Left ventricle myocardium inferior (tissue), 1 donor: ENCODE data around the gene STRN. TPM values are rescaled to one million over a fixed set of nuclear protein-coding genes. Genes with fewer than 3 reads are reported as not detected.

Experiments
- DNase-seq: peaks from one replicate; pipeline ENCODE4 v3.0.0-alpha.2; 2020
- H3K27ac ChIP-seq: fragments of 200-600 bp; replicated peaks from 2 replicates; pipeline ENCODE4 v1.8.0; 2021
- H3K27me3 ChIP-seq: fragments of 200-600 bp; 2 replicates; pipeline ENCODE4 v1.8.0; 2021; ENCODE audit warnings: low read depth
- H3K36me3 ChIP-seq: fragments of 200-600 bp; 2 replicates; pipeline ENCODE4 v1.8.0; 2021
- H3K4me1 ChIP-seq: fragments of 200-600 bp; 2 replicates; pipeline ENCODE4 v1.8.0; 2021
- H3K4me3 ChIP-seq: fragments of 200-600 bp; 2 replicates; pipeline ENCODE4 v1.8.0; 2021; ENCODE audit warnings: mild to moderate bottlenecking, moderate library complexity
- H3K9me3 ChIP-seq: fragments of 200-600 bp; replicated peaks from 2 replicates; pipeline ENCODE4 v1.8.0; 2021
- intact Hi-C: fragments of 100-400 bp; cut with micrococcal nuclease; formaldehyde crosslinking; loops from one replicate; pipeline ENCODE4 v1.11.0; 2022
- total RNA-seq: library from RNA; stranded (reverse); fragmentation: NEBNext Ultra II Directional; extraction: Animal tissue kit (Norgen Biotek cat#: 25700); gene quantifications from one replicate; pipeline ENCODE4 v1.2.1, GENCODE V29; 2021
- TF ChIP-seq, protein P1 (sequence below): fragments of 200-600 bp; IDR thresholded peaks from 2 replicates; pipeline ENCODE4 v1.8.0; 2021; ENCODE audit warnings: antibody characterized with exemption, mild to moderate bottlenecking, borderline replicate concordance
- donor health status: DM: no; HTN: yes; CAD: no; lungs with severe emphysema.

STRN gene
- total RNA-seq, 1 donor from 2014 or later, result 55.2 TPM

DNA sequence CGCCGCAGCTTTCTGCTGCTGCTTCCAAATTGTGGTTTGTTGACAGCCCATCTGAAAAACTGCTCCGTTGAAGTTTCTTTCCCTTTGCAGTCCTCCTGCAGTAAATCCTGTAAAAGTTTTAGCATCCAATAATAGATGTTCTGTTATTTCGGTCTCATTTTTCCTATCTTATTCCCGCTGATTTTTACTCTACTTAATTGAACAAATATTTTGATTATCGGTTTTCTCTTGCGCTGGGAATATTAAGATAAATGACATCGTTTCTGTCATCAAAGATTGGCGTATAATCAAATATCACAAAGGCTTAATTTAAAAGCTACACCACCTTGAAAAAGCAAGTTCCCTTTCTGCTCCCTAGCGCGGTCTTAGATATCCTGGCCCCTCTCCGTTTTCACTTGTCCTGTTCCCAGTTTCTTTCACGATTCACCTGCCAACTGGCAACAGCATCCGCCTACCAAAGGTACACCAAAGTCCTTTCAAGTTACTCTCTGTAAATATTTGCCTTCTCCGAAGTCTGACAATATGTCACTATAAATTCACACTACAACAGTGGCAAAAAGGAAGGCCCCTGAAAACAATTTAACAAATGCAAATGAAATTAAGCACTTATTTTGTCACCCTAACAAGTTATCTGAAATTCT lies 1.0 kb upstream of the STRN start:
- Histone ChIP-seq H3K36me3 (no peaks in the 10 kb centered on the region), H3K27me3 (no peaks in the 10 kb centered on the region), H3K4me3 (peak overlapping the region; percentile 100), H3K9me3 (no peaks in the 10 kb centered on the region), H3K27ac (peak overlapping the region; percentile 98), H3K4me1 (peaks cover 55% of the 10 kb centered on the region)
- DNase-seq, result no peak
- intact Hi-C loops, result no loop called here
- TF ChIP-seq, protein P1, sequence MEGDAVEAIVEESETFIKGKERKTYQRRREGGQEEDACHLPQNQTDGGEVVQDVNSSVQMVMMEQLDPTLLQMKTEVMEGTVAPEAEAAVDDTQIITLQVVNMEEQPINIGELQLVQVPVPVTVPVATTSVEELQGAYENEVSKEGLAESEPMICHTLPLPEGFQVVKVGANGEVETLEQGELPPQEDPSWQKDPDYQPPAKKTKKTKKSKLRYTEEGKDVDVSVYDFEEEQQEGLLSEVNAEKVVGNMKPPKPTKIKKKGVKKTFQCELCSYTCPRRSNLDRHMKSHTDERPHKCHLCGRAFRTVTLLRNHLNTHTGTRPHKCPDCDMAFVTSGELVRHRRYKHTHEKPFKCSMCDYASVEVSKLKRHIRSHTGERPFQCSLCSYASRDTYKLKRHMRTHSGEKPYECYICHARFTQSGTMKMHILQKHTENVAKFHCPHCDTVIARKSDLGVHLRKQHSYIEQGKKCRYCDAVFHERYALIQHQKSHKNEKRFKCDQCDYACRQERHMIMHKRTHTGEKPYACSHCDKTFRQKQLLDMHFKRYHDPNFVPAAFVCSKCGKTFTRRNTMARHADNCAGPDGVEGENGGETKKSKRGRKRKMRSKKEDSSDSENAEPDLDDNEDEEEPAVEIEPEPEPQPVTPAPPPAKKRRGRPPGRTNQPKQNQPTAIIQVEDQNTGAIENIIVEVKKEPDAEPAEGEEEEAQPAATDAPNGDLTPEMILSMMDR, result no peak

DNA sequence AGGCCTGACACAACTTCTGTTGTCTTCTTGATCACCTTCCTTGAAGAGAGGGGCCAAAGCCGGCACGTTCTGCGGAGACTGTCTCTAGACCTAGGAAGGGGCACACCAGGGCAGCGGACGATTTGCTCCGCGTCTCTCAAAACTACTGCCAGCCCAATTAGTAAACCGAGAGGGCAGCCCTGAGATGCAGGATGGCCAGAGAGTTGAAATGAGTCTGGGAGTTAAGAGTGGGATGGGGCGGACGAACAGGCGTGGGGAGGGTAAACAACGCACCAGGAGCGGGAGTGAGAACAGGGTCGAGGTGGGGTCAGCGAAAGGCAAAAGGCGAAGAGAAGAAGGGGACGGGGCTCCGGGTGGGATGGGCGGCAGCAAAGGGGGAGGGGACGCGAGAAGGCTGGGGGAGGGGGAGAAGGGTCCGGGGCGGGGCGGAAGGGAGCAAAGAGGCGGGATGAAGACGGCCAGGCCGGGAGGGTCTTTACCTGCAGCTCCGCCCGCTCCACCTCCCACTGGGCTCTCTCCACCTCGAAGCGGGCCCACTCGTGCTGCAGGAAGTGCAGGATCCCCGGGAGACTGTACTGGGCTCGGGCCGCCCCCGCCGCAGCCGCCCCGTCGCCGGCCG lies 476 bp downstream of the STRN start:
- no peaks in the 10 kb centered on the region for H3K36me3 ChIP-seq
- peaks cover 68% of the 10 kb centered on the region for H3K4me1 ChIP-seq
- no peaks in the 10 kb centered on the region for H3K27me3 ChIP-seq
- H3K9me3 ChIP-seq, result no peaks in the 10 kb centered on the region
- peak; percentile 59 for DNase-seq
- TF ChIP-seq, protein P1, result no peak
- peak overlapping the region; percentile 100 for H3K4me3 ChIP-seq
- H3K27ac ChIP-seq, result peak overlapping the region; percentile 98
- intact Hi-C loops, result no loop called here

DNA sequence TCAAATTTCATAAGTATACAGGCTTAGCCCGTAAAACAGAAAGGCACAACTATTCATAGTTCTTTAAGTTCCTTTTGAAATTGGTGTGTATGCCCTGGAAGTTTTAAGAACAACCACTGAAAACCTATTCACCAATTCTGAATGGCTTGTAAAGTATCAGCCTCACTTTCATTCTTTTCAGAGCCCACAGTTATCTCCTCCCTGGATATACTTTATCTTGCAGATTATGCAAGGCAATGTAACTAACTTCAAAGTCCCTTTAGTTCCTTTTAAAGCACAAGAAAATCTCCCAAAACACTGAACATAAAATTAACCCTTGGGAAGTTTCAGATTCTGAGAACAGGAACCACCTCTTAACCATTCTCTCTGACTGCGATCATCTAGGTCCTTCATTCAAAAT lies 1.1 kb downstream of the STRN start:
- Histone ChIP-seq H3K9me3 (no peaks in the 10 kb centered on the region), H3K4me1 (peaks cover 75% of the 10 kb centered on the region), H3K4me3 (peak overlapping the region; percentile 100), H3K27me3 (no peaks in the 10 kb centered on the region), H3K27ac (peak overlapping the region; percentile 98), H3K36me3 (no peaks in the 10 kb centered on the region)
- intact Hi-C loops, result no loop called here
- no peak for DNase-seq
- TF ChIP-seq, protein P1, result no peak

DNA sequence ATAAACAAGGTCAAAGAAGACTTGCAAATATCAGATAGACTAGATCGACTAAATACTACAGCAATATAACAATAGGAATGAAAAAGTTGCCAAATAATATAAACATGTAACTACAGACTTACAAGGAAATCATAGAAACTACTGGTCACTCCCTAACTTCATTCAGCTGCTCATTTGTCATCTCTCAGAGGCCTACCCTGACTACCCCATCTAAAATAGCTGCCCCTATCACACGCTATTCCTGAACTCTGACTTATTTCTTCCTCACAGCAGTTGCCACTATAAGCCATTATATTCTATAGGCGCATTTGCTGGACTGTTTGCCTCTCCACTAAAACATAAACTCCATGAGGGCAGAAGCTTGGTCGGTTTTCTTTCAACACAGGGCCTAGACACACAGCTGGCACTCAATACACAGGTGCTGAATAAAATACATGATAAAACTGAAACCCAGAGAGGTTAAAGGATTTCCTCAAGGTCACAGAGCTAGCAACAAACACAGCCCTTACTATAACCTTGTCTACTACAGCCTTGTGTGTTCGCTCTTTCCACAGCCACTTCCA lies 1.8 kb downstream of the STRN start:
- Histone ChIP-seq H3K27ac (peak overlapping the region; percentile 98), H3K9me3 (no peaks in the 10 kb centered on the region), H3K4me3 (peak overlapping the region; percentile 100), H3K4me1 (peaks cover 81% of the 10 kb centered on the region), H3K36me3 (no peaks in the 10 kb centered on the region), H3K27me3 (no peaks in the 10 kb centered on the region)
- no peak for DNase-seq
- intact Hi-C loops, result no loop called here
- TF ChIP-seq, protein P1, result no peak

DNA sequence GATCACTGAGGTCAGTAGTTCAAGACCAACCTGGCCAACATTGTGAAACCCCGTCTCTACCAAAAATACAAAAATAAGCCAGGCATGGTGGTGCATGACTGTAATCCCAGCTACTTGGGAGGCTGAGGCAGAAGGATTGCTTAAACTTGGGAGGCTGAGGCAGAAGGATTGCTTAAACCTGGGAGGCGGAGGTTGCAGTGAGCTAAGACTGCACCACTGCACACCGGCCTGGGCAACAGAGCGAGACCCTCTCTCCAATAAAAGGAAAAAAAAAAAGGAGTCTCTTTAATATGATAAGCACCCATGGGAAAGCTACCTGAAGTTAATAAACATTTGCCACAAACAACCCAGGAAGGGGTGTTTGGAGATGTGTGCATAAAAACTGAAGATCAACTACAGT lies 2.6 kb downstream of the STRN start:
- H3K27ac ChIP-seq, result peak overlapping the region; percentile 27
- intact Hi-C loops, result no loop called here
- DNase-seq, result no peak
- peaks cover 90% of the 10 kb centered on the region for H3K4me1 ChIP-seq
- no peaks in the 10 kb centered on the region for H3K9me3 ChIP-seq
- H3K36me3 ChIP-seq, result no peaks in the 10 kb centered on the region
- TF ChIP-seq, protein P1, result no peak
- H3K27me3 ChIP-seq, result no peaks in the 10 kb centered on the region
- peak overlapping the region; percentile 100 for H3K4me3 ChIP-seq
